T47D (cell line): ENCODE data around the gene GPR108.

ENCODE experiments used
- DNase-seq, 2 experiments: peaks; one replicate each; pipeline versions ENCODE4 v3.0.0 to v3.0.0-alpha.2; 2011 to 2012; ENCODE audit warnings: low read depth in 1 of 2, low spot score in 1 of 2
- JUND ChIP-seq: IDR thresholded peaks from 2 replicates; pipeline ENCODE4 v1.6.1; 2012; ENCODE audit warnings: low read depth
- in situ Hi-C: cut with HindIII; loops from 2 replicates; pipeline ENCODE4 v1.10.0; 2016; ENCODE audit warnings: low sequenced_read_pairs, low pct_unique_long_range_greater_than_20kb

The GPR108 gene

GRCh38 chr19:6730153-6730804, 7.1 kb downstream of the GPR108 start:
- peak; percentile 66 to 94 for DNase-seq
- in situ Hi-C loops, result no loop called here
- TF ChIP-seq JUND, result no peak

- no peak for DNase-seq
- TF ChIP-seq JUND, result no peak
- in situ Hi-C loops, result no loop called here
Measured at GRCh38 chr19:6729573-6730152, 7.7 kb downstream of the GPR108 start.

- no peak for DNase-seq
- TF ChIP-seq JUND, result no peak
- in situ Hi-C loops, result no loop called here
Measured at GRCh38 chr19:6728346-6728745, 9.0 kb downstream of the GPR108 start.

- in situ Hi-C loops, result no loop called here
- no peak for DNase-seq
- TF ChIP-seq JUND, result no peak
Measured at GRCh38 chr19:6725513-6726231, 11.7 kb downstream of the GPR108 start.

- DNase-seq, result no peak
- in situ Hi-C loops, result no loop called here
- TF ChIP-seq JUND, result no peak
Measured at GRCh38 chr19:6724631-6725492, 12.5 kb downstream of the GPR108 start.

GRCh38 chr19:6723738-6724137, 13.6 kb downstream of the GPR108 start:
- no peak for TF ChIP-seq JUND
- peak in 1 of 2 experiments; percentile 36 for DNase-seq
- in situ Hi-C loops, result no loop called here

- in situ Hi-C loops, result no loop called here
- no peak for TF ChIP-seq JUND
- peak in 1 of 2 experiments; percentile 52 for DNase-seq
Measured at GRCh38 chr19:6723108-6723618, 14.2 kb downstream of the GPR108 start.

GRCh38 chr19:6721773-6722172, 15.6 kb downstream of the GPR108 start:
- in situ Hi-C loops, result no loop called here
- no peak for TF ChIP-seq JUND
- peak in 1 of 2 experiments; percentile 26 for DNase-seq

- in situ Hi-C loops, result no loop called here
- no peak for TF ChIP-seq JUND
- no peak for DNase-seq
Measured at GRCh38 chr19:6721138-6721474, 16.3 kb downstream of the GPR108 start.

GRCh38 chr19:6720369-6721137, 16.8 kb downstream of the GPR108 start, which contains the start of gene C3:
Gene C3, minus strand, starts transcription at chr19:6720650. Its CDS starts 61 bp downstream, at chr19:6720589.
- TF ChIP-seq JUND, result no peak
- in situ Hi-C loops, result no loop called here
- no peak for DNase-seq

- no peak for TF ChIP-seq JUND
- no peak for DNase-seq
- in situ Hi-C loops, result no loop called here
Measured at GRCh38 chr19:6719992-6720368, 17.4 kb downstream of the GPR108 start.

GRCh38 chr19:6719540-6719861, 17.9 kb downstream of the GPR108 start:
- TF ChIP-seq JUND, result no peak
- in situ Hi-C loops, result no loop called here
- DNase-seq, result no peak
